ENCODE results near the gene HLA-A.

The HLA-A gene

DNA sequence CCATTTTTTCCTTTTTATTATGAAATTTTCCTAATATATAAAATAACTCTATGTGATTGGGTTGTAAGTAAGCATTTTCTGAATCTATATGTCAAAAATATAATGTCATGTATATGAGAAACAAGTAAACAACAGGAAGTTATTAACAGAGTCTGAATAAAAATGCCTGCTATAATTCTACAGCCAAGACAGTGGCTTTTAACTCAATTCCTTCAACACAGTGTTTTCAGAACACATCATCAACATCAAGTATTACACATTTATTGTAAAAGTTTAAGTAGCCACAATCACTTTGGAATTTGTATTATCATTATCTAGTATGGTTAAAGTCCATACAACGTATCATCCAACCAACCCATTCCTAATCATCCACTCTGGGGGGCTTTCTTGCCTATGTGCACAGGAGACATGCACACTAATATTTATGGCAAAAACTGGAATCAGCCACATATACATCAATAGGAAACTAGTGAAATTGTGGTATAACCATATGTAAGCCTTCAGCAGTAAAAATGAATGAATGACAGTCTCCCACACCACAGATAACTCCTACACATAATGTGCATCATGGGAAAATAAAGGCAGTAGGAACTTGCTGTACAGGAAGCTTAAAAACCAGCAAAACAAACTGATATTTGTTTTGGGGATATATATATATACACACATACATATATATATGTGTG is 6.9 kb upstream of the HLA-A start:
- DNase-seq (ENCODE audit: low spot score), result no peak

DNA sequence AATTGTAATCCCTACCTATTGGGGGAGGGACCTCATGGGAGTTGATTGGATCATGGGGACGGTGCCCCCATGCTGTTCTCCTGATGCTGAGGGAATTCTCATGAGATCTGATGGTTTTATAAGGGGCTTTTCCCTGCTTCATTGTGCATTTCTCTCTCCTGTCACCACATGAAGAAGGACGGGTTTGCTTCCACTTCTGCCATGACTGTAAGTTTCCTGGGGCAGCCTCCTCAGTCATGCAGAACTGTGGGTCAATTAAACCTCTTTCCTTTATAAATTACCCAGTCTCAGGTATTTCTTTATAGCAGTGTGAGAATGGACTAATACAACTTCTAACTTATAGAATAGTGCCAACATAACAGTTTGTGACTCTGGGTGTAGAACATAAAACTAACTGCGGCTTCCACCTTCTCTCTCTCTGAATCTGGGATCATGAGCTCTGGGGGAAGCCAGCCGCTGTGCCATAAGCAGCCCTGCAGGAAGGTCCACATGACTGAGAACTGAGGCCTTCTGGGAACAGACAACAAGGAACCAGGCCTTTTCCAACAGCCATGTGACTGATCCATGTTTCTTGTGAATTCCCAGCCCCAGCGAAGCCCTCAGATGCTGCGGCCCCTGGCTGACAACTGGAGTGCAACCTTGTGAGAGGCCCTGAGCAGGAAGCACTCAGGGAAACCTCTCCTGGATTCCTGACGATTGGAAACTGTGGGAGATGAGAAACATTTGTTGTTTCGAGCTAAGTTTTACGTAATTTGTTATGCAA is 3.4 kb upstream of the HLA-A start:
- DNase-seq (ENCODE audit: low spot score), result no peak

DNA sequence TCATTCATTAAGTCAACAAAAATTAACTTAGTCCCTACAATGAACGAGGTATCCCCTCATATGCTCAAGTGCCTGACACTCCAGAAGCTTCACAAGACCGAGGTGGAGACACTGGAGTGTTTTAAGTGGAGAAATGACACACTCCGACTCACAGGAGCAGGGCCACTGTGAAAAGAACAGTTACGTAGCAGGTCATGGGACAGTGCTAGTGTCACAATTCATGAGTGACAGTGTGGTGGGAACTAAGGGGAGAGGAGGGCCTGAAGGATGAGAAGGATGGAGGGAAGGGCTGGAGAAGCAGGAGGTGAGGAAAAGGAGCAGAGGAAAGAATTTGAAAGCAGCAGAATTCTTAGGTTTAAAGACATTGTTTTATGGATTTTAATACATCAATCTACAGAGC is 1.3 kb upstream of the HLA-A start:
- DNase-seq (ENCODE audit: low spot score), result no peak

DNA sequence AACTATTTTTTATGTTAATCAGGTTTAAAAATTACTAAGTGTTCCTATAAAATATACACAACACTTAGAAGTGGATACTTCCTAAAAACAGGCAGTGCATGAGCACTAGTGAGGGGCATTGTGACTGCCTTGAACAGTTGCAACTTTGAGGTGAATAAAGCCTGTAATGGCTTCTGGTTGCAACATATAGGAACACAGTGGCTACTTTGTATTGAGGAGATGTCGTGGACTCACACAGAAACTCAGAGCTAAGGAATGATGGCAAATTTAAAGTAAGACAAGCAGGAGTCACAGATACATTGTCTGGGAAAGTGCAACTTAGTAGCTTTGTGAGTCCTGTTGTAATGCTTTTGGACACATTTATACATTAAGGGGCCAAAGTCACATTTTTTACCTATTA is 861 bp upstream of the HLA-A start:
- DNase-seq (ENCODE audit: low spot score), result no peak

DNA sequence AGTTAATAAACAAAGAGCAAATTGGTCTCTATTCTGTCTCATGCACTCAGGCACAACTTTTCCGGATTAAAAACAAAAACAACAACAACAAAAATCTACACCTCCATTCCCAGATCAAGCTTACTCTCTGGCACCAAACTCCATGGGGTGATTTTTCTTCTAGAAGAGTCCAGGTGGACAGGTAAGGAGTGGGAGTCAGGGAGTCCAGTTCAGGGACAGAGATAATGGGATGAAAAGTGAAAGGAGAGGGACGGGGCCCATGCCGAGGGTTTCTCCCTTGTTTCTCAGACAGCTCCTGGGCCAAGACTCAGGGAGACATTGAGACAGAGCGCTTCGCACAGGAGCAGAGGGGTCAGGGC is 437 bp upstream of the HLA-A start:
- DNase-seq (ENCODE audit: low spot score), result no peak

- DNase-seq (ENCODE audit: low spot score), result no peak
Measured at GRCh38 chr6:29943053-29943966, 978 bp downstream of the HLA-A start.

DNA sequence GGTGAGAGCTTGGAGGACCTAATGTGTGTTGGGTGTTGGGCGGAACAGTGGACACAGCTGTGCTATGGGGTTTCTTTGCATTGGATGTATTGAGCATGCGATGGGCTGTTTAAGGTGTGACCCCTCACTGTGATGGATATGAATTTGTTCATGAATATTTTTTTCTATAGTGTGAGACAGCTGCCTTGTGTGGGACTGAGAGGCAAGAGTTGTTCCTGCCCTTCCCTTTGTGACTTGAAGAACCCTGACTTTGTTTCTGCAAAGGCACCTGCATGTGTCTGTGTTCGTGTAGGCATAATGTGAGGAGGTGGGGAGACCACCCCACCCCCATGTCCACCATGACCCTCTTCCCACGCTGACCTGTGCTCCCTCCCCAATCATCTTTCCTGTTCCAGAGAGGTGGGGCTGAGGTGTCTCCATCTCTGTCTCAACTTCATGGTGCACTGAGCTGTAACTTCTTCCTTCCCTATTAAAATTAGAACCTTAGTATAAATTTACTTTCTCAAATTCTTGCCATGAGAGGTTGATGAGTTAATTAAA is 3.0 kb downstream of the HLA-A start:
- no peak for DNase-seq (ENCODE audit: low spot score)

DNA sequence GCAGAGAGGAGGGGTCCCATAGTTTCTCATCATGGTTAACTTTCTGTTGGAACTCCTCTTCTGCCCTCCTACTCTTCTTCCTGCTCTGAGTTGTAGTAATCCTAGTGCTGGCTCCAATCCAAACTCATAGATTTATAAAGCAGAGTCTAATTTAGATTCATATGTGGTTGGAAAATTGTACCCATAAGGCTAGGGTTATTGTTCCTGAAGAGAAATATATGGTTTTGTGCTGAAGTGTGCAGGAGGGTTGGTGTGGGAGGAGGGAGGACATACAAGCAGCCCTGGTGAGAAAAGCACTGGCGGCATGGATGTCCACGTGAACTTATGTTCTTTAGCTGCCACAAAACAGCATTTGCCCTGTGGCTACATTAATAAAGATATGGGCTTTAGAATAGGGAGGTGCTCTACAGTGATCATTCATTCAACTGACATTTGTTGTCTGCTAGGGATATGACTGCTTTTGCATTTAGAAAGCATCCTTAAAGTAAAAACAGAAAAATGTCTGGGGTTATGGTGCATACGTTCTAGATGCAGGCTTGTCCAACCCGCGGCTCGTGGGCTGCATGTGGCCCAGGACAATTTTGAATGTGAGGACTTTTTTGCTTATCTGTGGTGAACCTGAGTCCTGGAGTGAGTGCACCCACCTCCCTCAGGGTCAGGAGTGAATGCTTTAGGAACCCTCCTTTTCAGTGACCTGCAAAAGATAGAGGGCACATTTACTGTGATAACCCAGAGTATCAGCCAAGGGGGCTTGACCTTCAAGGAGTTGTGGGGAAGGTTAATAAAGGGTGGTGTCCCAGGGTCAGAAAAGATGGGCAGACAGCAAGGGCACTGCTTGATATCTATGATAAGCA is 4.1 kb downstream of the HLA-A start:
- DNase-seq (ENCODE audit: low spot score), result no peak

DNA sequence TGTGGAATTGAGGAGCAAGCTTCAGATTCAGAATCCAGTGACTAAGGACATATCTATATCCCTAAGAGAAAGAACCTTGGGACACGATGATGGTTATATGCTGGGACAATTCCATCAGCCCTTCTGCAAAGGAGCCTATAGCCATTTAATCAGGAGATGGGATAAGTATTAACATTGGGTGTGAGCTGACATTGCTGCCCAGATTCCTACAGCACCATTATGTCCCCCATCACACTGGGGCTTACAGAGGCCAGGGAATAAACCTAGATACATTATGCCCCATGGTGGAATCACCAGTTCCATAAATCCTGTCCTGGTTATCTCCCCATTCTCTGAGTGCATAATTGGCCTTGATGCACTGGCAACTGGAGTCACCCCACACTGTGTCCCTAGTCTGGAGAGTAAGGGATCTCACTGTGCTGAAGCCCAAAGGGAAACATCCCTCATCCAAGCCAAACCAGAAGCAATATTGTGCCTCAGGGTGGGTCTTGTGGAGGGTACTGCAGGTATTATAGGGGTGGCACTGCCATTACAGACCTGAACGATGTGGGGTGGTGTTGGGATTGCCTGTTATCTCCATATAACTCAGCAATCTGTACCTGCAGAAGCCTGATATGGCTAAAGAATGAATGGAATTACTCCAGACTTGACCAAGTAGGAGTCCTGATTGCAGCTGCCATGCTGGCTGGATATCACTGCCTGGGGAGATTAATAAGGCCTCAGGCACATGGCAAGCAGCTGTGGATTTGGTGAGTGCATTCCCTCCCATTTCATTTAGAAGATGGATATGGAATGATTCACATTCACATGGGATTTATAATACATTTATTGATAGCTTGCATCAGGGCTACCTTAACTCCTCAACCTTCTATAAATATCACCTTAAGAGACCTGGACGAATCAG is 5.0 kb downstream of the HLA-A start:
- DNase-seq (ENCODE audit: low spot score), result no peak

- no peak for DNase-seq (ENCODE audit: low spot score)
Measured at GRCh38 chr6:29948277-29948676, 5.9 kb downstream of the HLA-A start.

DNA sequence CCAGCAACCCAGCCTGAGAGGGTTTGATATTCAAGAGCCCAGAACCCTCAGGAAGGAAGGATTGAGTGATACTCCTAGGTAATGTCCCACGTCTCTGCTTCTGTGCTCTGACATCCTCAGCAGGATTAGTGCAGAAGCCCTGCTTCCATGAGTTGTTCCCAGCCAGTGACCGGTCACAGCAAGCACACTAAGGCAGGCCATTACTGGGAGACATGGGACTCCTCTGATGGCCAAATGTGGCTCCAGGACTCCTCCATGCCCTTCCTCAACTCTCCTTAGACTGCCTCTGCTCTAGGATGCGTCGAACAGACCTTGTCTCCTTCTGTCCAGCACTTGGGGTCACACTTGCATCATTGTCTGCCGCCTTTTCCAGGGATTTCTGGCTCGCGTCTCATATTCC is 7.6 kb downstream of the HLA-A start:
- no peak for DNase-seq (ENCODE audit: low spot score)

- DNase-seq (ENCODE audit: low spot score), result no peak
Measured at GRCh38 chr6:29951882-29952281, 9.6 kb downstream of the HLA-A start.

DNA sequence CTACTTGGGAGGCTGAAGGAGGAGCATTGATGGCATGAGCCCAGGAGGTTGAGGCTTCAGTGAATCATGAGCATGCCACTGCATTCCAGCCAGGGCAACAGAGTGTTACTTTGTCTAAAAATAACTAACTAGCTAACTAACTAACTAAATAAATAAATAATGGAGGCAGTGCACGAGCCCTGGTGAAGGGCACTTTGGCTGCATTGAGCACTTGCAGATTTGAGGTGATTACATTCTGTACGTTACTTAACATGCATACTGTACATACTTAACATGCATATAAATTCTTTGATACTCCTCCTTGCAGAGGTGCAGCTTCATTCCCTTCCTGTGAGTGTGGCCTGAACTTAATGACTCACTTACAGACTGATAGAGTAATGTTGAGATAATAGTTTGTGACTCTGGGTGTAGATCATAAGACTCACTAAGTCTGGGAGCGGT is 10.7 kb downstream of the HLA-A start:
- peak; percentile 35 for DNase-seq (ENCODE audit: low spot score)

GRCh38 chr6:29953686-29954085 is 11.4 kb downstream of the HLA-A start:
- DNase-seq (ENCODE audit: low spot score), result no peak

DNA sequence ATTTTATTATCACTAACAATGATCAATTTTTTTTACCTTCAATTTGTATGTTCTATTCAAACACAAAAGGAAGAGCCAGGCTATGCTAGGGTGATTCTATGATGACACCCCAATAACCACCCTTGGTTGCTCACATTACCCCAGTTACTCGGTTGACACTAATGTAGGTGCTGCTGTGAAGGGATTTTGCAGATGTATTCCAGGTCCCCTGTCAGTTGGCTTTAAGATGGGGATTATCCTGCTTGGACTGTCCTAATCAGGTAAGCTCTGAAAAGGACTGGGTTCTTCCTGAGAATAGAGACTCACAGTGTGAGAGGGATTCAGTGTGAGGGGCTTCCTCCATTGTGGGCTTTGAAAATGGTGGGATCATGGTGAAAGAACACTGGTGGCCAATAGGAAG is 11.9 kb downstream of the HLA-A start:
- no peak for DNase-seq (ENCODE audit: low spot score)

- DNase-seq (ENCODE audit: low spot score), result no peak
Measured at GRCh38 chr6:29955783-29956182, 13.5 kb downstream of the HLA-A start.

- DNase-seq (ENCODE audit: low spot score), result no peak
Measured at GRCh38 chr6:29956518-29956917, 14.2 kb downstream of the HLA-A start.

DNA sequence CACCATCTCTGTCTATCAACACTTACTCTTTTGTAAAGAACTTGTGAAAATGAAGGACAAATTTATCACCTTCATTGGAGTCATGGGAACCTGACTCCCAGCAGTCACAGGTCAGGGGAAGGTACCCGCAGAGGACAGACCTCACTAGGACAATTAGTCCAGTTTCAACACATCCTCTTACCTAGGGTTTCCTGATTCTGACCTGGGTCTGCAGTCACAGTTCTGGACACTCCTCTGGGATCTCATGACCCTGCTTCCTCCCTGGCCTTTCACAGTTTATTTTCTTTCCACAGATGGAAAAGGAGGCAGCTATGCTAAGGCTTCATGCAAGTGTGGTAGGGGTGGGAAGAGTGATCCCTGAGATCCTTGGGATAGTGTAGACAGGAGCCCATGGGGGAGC is 15.7 kb downstream of the HLA-A start:
- DNase-seq (ENCODE audit: low spot score), result no peak

- DNase-seq (ENCODE audit: low spot score), result no peak
Measured at GRCh38 chr6:29958921-29959320, 16.6 kb downstream of the HLA-A start.

DNA sequence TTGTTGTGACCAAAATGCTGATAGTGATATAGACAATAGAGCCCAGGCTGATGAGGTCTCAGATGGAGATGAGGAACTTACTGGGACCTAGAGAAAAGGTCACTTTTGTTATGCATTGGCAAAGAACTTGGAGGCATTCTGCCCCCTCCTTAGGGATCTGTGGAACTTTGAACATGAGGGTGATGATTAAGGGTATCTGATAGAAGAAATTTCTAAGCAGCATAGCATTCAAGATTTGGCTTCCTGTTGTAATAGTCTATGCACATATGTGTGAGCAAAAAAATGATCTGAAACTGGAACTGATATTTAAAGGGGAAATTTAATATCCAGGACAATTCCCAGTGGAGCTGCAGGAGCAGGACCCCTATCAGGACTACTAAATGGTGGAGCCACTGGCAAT is 17.1 kb downstream of the HLA-A start:
- no peak for DNase-seq (ENCODE audit: low spot score)

DNA sequence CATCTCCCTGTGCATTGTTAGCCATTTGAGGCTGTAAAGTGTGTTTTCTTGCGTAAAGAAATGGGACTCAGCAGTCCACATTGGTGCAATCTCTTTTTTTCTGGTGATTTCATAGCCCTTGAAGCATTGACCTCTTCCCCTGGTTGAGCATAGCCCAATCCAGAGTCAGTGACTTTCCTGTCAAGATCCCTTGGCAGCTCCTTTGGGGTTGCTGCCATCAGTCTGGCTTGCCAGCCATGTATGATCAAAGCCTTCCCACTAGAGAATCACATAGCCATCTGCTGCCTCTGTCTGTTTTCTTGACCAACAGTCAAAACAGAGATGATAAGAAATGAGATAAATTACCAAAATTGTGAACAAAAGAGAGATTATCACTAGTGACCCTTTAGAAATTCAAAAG is 19.6 kb downstream of the HLA-A start:
- DNase-seq (ENCODE audit: low spot score), result no peak

All from GM03348 (cell line).